K562 (cell line): ENCODE results near the gene FGGY. TPM values are rescaled to one million over a fixed set of nuclear protein-coding genes. Genes with fewer than 3 reads are reported as not detected.

ENCODE experiments used
- CBFA2T3 ChIP-seq: fragments of 450-650 bp; IDR thresholded peaks from 2 replicates; pipeline ENCODE4 v1.6.1; 2017
- CREM ChIP-seq: IDR thresholded peaks from 2 replicates; pipeline ENCODE4 v1.6.1; 2014; ENCODE audit warnings: antibody characterized with exemption, low read depth
- DPF2 ChIP-seq: fragments of 450-650 bp; IDR thresholded peaks from 2 replicates; pipeline ENCODE4 v1.6.1; 2016
- FOSL1 ChIP-seq: fragments of 200-800 bp; sonication (Bioruptor generic); conservative IDR thresholded peaks from 2 replicates; pipeline ENCODE4 v1.6.1; 2016; ENCODE audit warnings: missing genetic modification characterization, missing compliant biosample characterization
- HDAC2 ChIP-seq: fragments of 450-650 bp; IDR thresholded peaks from 2 replicates; pipeline ENCODE4 v1.6.1; 2016; ENCODE audit warnings: mild to moderate bottlenecking
- HES1 ChIP-seq: fragments of 450-650 bp; IDR thresholded peaks from 2 replicates; pipeline ENCODE4 v1.6.1; 2016; ENCODE audit warnings: low read depth, mild to moderate bottlenecking, moderate library complexity
- JUN ChIP-seq, 2 experiments: sonication (generic) in 1 of 2; formaldehyde crosslinking in 1 of 2; IDR thresholded peaks; 2 replicates each; pipeline versions ENCODE4 v1.6.1 to v1.8.0; 2012 to 2022; ENCODE audit warnings: borderline replicate concordance in 2 of 2, mild to moderate bottlenecking in 2 of 2, improper control_type of control experiment in 1 of 2, low read depth in 1 of 2, low read length in 1 of 2, missing genetic modification reagents in 1 of 2
- KDM1A ChIP-seq, 2 experiments: fragments of 450-650 bp; IDR thresholded peaks; 2 replicates each; pipeline ENCODE4 v1.6.1; 2016; ENCODE audit warnings: mild to moderate bottlenecking in 2 of 2
- MEIS2 ChIP-seq: fragments of 450-650 bp; IDR thresholded peaks from 2 replicates; pipeline ENCODE4 v1.6.1; 2014; ENCODE audit warnings: mild to moderate bottlenecking; ENCODE audit not compliant: partially characterized antibody
- NCOA2 ChIP-seq, 2 experiments: fragments of 450-650 bp; IDR thresholded peaks; 2 replicates each; pipeline ENCODE4 v1.6.1; 2018; ENCODE audit warnings: mild to moderate bottlenecking in 2 of 2, moderate library complexity in 1 of 2; ENCODE audit not compliant: partially characterized antibody in 2 of 2
- NCOR1 ChIP-seq: fragments of 450-650 bp; IDR thresholded peaks from 2 replicates; pipeline ENCODE4 v1.6.1; 2016; ENCODE audit warnings: mild to moderate bottlenecking, moderate library complexity
- RCOR1 ChIP-seq, 2 experiments: IDR thresholded peaks; 2 replicates each; pipeline ENCODE4 v1.6.1; 2012; ENCODE audit warnings: low read depth in 2 of 2, low read length in 2 of 2, borderline replicate concordance in 1 of 2, improper control_type of control experiment in 1 of 2
- SOX6 ChIP-seq: fragments of 450-650 bp; IDR thresholded peaks from 2 replicates; pipeline ENCODE4 v1.6.1; 2014; ENCODE audit warnings: mild to moderate bottlenecking
- STAT5A ChIP-seq: IDR thresholded peaks from 2 replicates; pipeline ENCODE4 v1.6.1; 2012; ENCODE audit warnings: low read length, inconsistent platforms, borderline replicate concordance
- TAL1 ChIP-seq: fragments of 450-650 bp; IDR thresholded peaks from 2 replicates; pipeline ENCODE4 v1.6.1; 2016; ENCODE audit warnings: mild to moderate bottlenecking
- TCF3 ChIP-seq: sonication (generic); formaldehyde crosslinking; IDR thresholded peaks from 2 replicates; pipeline ENCODE4 v1.4.0; 2020; ENCODE audit warnings: mild to moderate bottlenecking, missing genetic modification reagents
- TEAD1 ChIP-seq, 2 experiments: fragments of 450-650 bp in 1 of 2; sonication (generic) in 1 of 2; formaldehyde crosslinking; IDR thresholded peaks; 2 replicates each; pipeline versions ENCODE4 v1.4.0 to v1.8.0; 2020 to 2022; ENCODE audit warnings: mild to moderate bottlenecking in 2 of 2, missing genetic modification reagents in 1 of 2
- TEAD4 ChIP-seq, 2 experiments: sonication (generic) in 1 of 2; formaldehyde crosslinking in 1 of 2; IDR thresholded peaks; 2 replicates each; pipeline versions ENCODE4 v1.6.1 to v1.8.0; 2012 to 2022; ENCODE audit warnings: borderline replicate concordance in 1 of 2, inconsistent platforms in 1 of 2, low read length in 1 of 2, mild to moderate bottlenecking in 1 of 2, missing genetic modification reagents in 1 of 2
- VEZF1 ChIP-seq: fragments of 200-800 bp; sonication (Bioruptor generic); IDR thresholded peaks from 2 replicates; pipeline ENCODE4 v1.6.1; 2017; ENCODE audit warnings: missing genetic modification characterization, missing compliant biosample characterization
- ZMIZ1 ChIP-seq, 2 experiments: fragments of 150-350 bp in 1 of 2; IDR thresholded peaks; 2 replicates each; pipeline ENCODE4 v1.6.1; 2012 to 2016; ENCODE audit warnings: low read depth in 2 of 2, low read length in 2 of 2, mild to moderate bottlenecking in 1 of 2, moderate library complexity in 1 of 2
- ZNF197 ChIP-seq: fragments of 200-800 bp; sonication (Bioruptor generic); IDR thresholded peaks from 2 replicates; pipeline ENCODE4 v1.6.1; 2016; ENCODE audit warnings: low read depth, missing genetic modification characterization, missing compliant biosample characterization
- polyA plus RNA-seq, 8 experiments: library from polyadenylated mRNA; depleted of rRNA in 4 of 8; stranded (reverse) in 5 of 8; unstranded in 3 of 8; fragments of >200 nt; fragmentation: Nextera tagmentation in 2 of 8; fragmentation: Illumina TruSeq in 1 of 8; extraction: Ambion mirVana in 2 of 8; extraction: Trizol in 1 of 8; gene quantifications; 2 replicates each; pipeline versions ENCODE4 v1.2.1 to v1.2.3, GENCODE V29; 2011 to 2014; ENCODE audit warnings: inconsistent platforms in 1 of 8, missing spikeins in 1 of 8
- total RNA-seq, 7 experiments: library from RNA; depleted of rRNA in 6 of 7; stranded (reverse); fragments of >200 nt in 6 of 7; fragmentation: Illumina TruSeq in 2 of 7; extraction: Trizol in 2 of 7; gene quantifications; 2 replicates each; pipeline versions ENCODE4 v1.2.1 to v1.2.3, GENCODE V29; 2011 to 2021; ENCODE audit warnings: low replicate concordance in 1 of 7

Gene FGGY
- total and polyA plus RNA-seq, 9 of the 15 experiments (the other 6 are each of a cell fraction or from before 2014, with no cell fraction given), result 9.7 to 19.2 (median 12.6) TPM

GRCh38 chr1:59678493-59679228 is 381.8 kb downstream of the FGGY start (continued):
- peak; percentile 55 for TF ChIP-seq SOX6
- TF ChIP-seq ZNF197 (CRISPR knock-in tag), result no peak
- peak; percentile 53; the same call in 1 of the 2 replicates for TF ChIP-seq CREM
- TF ChIP-seq TAL1, result peak; percentile 59
- TF ChIP-seq NCOR1, result peak; percentile 71
- TF ChIP-seq TEAD1 (CRISPR knock-in tag; IDR thresholded peaks at IDR 0.05), result 0 out of 4 replicates have a peak, but pooled peaks of 1 of the 2 experiments have one; percentile 28
- TF ChIP-seq DPF2, result peak; percentile 65
- TF ChIP-seq MEIS2, result peak; percentile 4
- TF ChIP-seq CBFA2T3, result peak; percentile 87
- TF ChIP-seq RCOR1 (IDR thresholded peaks at IDR 0.05; ENCODE audit: borderline replicate concordance in 1 of 2, low read depth in 2 of 2, low read length in 2 of 2), result peak in 1 of 2 experiments; percentile 91; a peak in 2 of 4 replicates
- TF ChIP-seq KDM1A (IDR thresholded peaks at IDR 0.05), result peak; percentile 93 to 94
- 0 out of 4 replicates have a peak, but pooled peaks of 1 of the 2 experiments have one; percentile 32 for TF ChIP-seq ZMIZ1 (IDR thresholded peaks at IDR 0.05; ENCODE audit: low read depth in 2 of 2, low read length in 2 of 2)
- peak; percentile 67; the same call in 1 of the 2 replicates for TF ChIP-seq JUN (IDR thresholded peaks at IDR 0.05; ENCODE audit: borderline replicate concordance, low read depth, low read length)
- TF ChIP-seq JUN (CRISPR knock-in tag; IDR thresholded peaks at IDR 0.05; ENCODE audit: borderline replicate concordance), result no peak
- TF ChIP-seq TEAD4 (IDR thresholded peaks at IDR 0.05; ENCODE audit: low read length), result peak; percentile 85
- TF ChIP-seq TEAD4 (CRISPR knock-in tag; IDR thresholded peaks at IDR 0.05; ENCODE audit: borderline replicate concordance), result no peak
- TF ChIP-seq VEZF1 (CRISPR knock-in tag), result peak; percentile 38; the same call in 1 of the 2 replicates
- TF ChIP-seq TCF3, result peak; percentile 89
- TF ChIP-seq NCOA2 (IDR thresholded peaks at IDR 0.05; ENCODE audit: partially characterized antibody in 2 of 2), result no peak
- peak; percentile 85 for TF ChIP-seq HES1
- peak; percentile 80 for TF ChIP-seq FOSL1 (tag)
- TF ChIP-seq STAT5A, result peak; percentile 30; the same call in 1 of the 2 replicates
- peak; percentile 68; the same call in 1 of the 2 replicates for TF ChIP-seq HDAC2
